COLO668 (cell line): Measurements from ENCODE around the gene SIPA1L2.

ENCODE experiments used
- DNase-seq: peaks from one replicate; lab custom pipeline; 2025; ENCODE audit not compliant: unreplicated experiment; lab: John Stamatoyannopoulos, UW

SIPA1L2 gene

GRCh38 chr1:232630047-232630893 is at the start of gene SIPA1L2:
Gene SIPA1L2, minus strand, starts transcription at chr1:232630133. Its CDS starts 114,794 bp downstream, at chr1:232515339.
- peak; percentile 98 for DNase-seq

- peak; percentile 82 for DNase-seq
Measured at GRCh38 chr1:232678185-232678886, 48.4 kb upstream of the SIPA1L2 start.

GRCh38 chr1:232676307-232676706 is 46.4 kb upstream of the SIPA1L2 start:
- no peak for DNase-seq

GRCh38 chr1:232675898-232676297 is 46.0 kb upstream of the SIPA1L2 start:
- no peak for DNase-seq

- no peak for DNase-seq
Measured at GRCh38 chr1:232675260-232675659, 45.3 kb upstream of the SIPA1L2 start.

- no peak for DNase-seq
Measured at GRCh38 chr1:232673256-232673655, 43.3 kb upstream of the SIPA1L2 start.

GRCh38 chr1:232669981-232670747 is 40.2 kb upstream of the SIPA1L2 start:
- DNase-seq: peak; percentile 71

GRCh38 chr1:232667778-232668165 is 37.8 kb upstream of the SIPA1L2 start:
- no peak for DNase-seq

GRCh38 chr1:232667094-232667777 is 37.3 kb upstream of the SIPA1L2 start:
- no peak for DNase-seq

- DNase-seq: no peak
Measured at GRCh38 chr1:232664844-232665777, 35.2 kb upstream of the SIPA1L2 start.

- DNase-seq: no peak
Measured at GRCh38 chr1:232662910-232663309, 33.0 kb upstream of the SIPA1L2 start.

GRCh38 chr1:232658386-232658785 is 28.5 kb upstream of the SIPA1L2 start:
- no peak for DNase-seq

GRCh38 chr1:232657426-232658005 is 27.6 kb upstream of the SIPA1L2 start:
- DNase-seq: no peak

- no peak for DNase-seq
Measured at GRCh38 chr1:232655746-232656085, 25.8 kb upstream of the SIPA1L2 start.

GRCh38 chr1:232655028-232655745 is 25.3 kb upstream of the SIPA1L2 start:
- DNase-seq: peak; percentile 51

GRCh38 chr1:232653789-232654188 is 23.9 kb upstream of the SIPA1L2 start:
- DNase-seq: no peak

- DNase-seq: no peak
Measured at GRCh38 chr1:232650845-232651244, 20.9 kb upstream of the SIPA1L2 start.

- DNase-seq: no peak
Measured at GRCh38 chr1:232650418-232650817, 20.5 kb upstream of the SIPA1L2 start.

GRCh38 chr1:232648316-232648715 is 18.4 kb upstream of the SIPA1L2 start:
- no peak for DNase-seq
